GM19023 (cell line): ENCODE measurements around the gene IGDCC3.
A peak's percentile ranks its signal among the peaks of the same experiment; 100 is the strongest.

Experiments
- ATAC-seq: cut with Tn5 transposase; IDR thresholded peaks from one replicate; pipeline ENCODE4 v1.9.1; 2021; ENCODE audit warnings: mild to moderate bottlenecking, moderate library complexity; ENCODE audit not compliant: unreplicated experiment

The IGDCC3 gene

DNA sequence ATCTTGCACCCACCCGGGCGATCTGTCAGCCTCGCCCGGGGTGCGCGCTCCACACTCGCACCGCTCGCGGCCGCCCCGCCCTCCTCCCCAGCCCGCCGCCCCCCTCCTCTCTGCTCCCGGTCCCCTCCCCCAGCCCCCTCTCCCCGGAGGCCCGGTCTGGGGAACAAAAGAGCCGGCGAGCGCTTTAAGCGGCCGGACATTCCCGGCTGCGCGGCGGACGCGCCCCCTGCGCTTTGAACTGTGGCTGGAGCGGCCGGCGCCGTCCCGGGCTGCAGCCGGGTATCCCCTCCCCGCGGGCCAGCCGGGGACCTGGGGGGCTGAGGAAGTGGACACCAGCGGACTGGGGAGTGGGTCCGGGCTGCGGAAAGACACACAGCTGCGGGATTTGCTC, at the start of gene IGDCC3:
TSS of gene IGDCC3 (minus strand) at position 27 of the 391 bp plus-strand sequence. CDS start 214 bp downstream, outside the sequence.
- no peak for ATAC-seq

DNA sequence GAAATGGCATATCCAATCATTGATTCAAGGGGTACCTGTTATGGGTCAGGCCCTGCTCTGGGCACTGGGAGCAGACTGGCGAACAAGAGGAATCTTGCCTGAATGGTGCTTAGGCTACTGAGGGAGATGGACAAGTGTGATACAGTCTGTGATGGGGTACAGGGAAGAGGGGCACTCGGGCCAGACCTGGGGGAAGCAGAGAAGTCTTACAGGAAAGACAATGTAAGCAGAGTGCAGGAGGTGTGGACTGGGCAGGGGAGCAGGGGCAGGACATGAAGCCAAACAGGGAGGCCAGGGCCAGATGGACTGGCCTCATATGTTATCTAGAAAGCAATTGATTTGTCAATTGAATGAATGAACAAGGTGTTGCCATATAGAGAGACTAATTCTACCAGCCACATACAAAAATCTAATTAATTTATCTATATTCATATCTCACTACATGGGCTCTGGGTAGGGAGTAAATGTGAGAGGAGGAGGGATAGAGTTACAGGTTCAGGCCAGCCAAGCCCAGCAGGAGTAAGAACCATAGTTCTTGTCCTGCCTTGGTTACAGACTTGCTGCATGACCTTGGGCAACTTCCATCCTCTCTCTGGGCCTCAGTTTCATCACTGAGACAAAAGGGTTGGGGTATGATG, 48.5 kb upstream of the IGDCC3 start:
- no peak for ATAC-seq

DNA sequence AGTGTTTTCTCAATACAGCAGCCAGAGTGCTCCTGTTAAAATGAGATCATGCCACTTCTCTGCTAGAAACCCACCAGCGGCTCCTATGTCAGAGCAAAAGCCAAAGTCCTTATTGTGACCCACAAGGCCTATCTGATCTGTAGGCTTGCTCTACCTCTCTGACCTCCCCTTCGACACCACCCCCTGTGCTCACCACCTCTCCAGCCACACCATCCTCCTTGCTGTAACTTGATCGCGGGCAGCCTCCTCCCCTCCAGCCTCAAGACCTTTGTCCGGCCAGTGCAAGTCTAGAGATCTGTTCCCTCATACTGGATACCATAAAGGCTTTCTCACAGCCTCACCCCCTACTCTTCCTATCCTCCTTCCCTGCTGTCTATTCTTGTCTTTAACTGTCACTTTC, 46.9 kb upstream of the IGDCC3 start:
- no peak for ATAC-seq

DNA sequence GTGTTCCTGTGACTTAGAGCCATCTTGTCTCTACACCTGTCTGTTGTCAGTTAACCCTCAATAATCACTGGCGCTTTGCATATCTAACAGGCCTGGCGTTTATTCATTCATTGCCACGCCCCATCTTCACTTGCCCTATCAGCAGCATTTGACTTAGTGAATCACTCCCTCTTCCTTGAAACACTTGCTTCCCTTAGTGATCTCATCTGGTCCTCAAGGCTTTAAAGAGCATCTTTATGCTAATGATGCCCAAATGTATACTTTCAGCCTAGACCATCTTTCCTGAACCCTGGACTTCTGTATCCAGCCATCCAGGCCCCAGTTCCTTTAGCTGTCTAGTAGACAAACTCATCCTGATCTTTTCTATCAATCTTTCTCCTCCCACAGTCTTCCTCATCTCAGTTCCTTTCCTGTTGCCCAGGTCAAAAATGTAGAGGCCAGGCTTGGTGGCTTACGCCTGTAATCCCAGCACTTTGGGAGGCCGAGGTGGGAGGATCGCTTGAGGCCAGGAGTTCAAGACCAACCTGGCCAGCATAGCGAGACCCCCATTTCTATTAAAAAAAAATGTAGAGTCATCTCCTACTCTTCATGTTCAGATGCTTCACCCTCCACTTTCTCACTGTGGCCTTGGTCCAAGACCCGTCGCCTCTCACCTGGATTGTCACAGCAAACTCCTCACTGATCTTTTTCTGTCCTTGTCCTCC, 46.3 kb upstream of the IGDCC3 start:
- ATAC-seq = no peak

DNA sequence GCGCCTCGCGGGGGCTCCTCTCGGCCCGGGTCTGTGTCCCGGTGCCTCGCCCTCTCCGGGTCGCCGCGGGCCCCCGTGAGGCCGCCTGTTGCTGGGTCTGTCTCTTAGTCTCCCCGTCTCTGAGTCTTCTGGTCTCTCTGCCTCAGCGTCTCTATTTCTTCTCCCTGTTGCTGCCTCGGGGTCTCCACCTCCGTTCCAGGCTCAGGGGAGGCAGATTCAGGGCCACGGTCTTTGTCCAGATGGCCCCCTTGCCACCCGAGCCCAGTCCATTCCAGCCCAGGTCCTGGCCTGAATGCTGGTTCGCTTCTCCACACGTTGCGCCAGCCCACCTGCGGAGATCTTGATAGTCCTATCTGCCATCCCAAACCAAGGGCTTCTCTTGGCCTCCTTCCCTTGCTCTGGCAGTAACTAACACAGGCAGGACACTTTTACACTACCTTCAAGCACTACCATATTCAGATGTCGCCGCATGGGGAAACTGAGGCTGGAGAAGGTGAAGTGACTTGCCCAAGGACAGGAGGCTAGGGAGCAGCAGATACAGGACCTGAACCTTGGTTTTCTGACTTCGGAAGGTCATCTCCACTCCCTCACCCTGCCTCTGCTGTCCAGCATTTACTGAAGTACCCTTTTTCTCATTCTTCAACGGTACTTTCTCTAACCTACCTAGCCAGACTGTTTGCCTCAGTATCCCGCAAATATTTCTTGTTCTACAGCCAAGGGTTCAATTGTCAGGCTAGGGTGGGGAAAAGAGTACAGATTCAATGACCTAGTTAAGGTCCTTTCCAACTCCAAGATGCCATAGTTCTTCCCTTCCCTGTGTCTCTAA, 45.6 kb upstream of the IGDCC3 start:
- ATAC-seq = no peak

DNA sequence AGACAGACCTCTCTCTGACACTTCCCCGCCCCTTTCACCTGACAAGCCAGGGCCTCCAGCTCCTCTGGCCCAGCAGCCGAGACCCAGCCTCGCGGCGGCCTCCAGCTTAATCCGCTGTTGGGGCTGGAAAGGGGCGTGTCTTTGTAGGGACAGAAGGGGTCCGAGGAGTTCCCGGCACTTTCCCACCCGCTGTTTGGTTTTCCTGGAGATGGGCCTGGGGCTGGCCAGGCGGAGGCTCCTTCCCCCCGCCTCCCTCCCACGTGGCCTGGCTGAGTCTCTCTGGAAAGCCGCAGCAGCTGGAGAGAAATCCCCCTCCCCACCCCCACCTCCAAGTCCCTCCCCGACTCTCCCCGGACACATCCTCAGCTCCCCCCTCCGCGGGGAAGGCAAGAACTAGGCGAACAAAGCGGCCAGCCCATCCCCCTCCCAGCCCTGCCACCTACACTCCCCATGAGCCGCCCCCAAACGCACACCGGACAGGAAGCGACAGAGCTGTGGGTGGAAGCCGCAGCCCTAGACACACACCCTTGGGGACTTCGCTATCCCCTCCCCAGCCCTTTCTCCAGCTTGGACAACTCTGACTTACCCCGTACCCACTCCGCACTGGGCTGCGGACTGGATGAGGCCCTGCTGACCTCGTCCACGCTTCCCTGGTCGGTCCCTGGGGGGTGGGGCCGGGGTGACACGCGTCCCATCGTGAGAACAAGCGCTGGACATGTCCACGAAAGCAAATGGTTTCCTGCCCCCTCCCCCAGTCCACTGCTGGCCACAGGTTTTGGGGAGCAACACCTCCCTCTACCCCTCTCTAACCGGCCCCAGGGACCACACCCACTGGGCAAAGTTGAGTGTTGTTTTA, 43.8 kb upstream of the IGDCC3 start:
- ATAC-seq = peak; percentile 65

DNA sequence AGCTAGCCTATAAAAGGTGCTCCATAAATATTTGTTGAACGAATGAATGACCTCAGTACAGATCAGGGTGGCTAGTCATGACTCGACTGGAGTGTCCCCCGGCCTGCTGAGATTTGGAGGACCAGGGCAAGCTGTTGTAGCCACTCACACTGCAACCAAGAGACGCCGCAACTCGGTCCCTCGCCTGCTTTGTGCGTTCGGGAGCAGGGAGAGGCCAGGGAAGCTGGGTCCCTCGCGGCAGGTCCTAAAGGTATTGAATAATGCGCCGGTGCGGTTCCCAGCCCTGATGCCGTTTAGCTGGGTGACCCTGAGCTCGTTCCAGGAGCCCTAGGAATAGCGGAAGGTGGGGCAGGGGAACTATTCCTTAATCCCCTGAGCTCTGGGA, 43.2 kb upstream of the IGDCC3 start:
- no peak for ATAC-seq

DNA sequence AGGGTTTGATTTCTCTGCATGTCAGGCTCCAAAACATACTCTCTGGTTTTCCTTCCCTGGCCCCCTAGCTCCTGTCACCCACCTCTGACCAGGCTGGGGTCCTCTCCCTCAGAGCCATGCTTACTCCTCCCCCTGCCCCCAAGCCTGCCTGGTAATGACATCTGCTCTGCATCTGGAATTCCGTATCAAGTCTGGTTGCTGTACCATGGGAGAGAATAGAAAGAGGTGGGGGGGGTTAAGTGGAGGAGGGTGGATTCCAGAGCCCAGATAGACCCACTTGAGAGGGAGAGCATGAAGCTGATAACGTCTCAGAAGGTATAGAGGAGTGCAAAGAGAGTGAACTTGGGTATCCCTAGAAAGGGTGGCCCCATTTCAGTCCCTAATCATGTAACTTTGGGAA, 40.8 kb upstream of the IGDCC3 start:
- no peak for ATAC-seq

DNA sequence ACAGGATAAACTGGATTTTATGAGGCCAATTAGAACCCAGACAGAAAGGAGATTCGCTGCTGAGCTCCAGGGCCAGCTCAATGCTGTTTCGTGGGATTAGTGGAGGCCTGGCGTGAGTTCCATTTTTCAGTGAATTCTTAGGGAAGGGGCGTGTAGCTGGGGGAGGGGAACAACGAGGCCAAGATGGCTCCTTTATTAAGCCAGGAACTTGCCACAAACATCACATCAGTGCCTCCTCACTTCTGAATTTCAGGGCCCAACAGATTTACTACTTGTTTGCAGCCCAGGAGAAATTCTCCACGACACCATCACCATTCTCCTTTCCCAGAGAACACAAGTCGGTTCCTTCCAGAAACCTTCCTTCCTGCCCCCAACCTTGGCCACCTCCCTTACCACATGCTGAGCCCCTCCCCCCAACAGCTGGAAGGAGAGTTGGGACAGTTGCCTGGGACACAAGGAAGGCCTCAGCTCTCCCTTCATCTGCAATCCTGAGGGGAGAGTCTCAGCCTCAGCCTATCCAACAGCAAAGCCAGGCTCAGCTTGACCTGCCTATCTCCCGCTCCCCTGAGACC, 39.1 kb upstream of the IGDCC3 start:
- no peak for ATAC-seq

DNA sequence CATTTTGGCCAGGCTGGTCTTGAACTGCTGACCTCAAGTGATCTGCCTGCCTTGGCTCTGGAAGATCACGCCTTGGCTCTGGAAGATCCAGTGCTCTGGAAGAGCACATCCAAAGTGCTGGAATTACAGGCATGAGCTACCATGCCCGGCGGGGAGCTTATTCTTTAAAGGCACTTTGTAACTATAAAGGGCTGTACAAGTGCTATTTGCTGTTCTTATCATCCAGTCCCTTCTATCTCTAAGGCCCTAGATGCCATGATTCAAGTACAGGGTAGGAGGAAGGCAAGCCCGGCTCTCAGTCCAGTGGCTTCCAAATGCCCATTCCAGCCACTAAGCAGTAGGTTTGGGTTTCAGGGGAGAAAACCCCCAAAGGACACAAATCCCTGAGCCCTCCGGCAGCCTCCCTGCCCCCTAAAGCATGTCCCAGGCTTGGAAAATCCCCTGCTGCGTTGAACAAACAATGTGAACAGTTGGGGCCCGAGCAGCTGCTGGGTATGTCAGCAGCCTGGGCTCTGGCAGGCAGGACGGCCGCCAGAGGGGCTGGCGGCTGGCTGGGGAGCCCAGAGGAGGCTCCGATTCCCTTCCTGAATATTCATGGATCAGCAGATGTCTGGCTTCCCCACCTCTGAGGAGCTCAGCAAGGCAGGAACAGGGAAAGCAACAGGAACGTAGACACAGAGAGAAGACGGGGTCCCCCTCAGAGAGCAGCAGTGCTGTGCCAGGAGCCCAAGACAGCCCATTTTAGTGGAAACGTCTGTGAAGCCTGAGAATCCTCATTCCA, 37.2 kb upstream of the IGDCC3 start:
- no peak for ATAC-seq

DNA sequence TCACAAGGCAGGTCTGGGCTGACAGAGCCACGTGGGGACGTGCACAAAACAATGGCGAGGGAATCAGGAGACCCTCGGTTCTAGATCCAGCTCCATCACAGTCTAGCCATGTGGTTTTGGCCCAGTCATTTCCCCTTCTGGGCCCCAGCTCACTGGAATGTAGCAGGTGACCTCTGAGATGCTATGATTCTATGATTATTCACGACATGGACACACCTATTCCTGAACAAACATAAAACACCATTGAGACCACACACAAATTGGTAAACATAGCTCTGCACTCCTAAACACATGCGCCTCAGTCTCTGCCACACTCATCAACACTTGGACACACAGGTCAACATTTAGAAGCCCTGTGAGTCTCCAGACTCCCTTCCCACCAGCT, 36.0 kb upstream of the IGDCC3 start:
- ATAC-seq = no peak

DNA sequence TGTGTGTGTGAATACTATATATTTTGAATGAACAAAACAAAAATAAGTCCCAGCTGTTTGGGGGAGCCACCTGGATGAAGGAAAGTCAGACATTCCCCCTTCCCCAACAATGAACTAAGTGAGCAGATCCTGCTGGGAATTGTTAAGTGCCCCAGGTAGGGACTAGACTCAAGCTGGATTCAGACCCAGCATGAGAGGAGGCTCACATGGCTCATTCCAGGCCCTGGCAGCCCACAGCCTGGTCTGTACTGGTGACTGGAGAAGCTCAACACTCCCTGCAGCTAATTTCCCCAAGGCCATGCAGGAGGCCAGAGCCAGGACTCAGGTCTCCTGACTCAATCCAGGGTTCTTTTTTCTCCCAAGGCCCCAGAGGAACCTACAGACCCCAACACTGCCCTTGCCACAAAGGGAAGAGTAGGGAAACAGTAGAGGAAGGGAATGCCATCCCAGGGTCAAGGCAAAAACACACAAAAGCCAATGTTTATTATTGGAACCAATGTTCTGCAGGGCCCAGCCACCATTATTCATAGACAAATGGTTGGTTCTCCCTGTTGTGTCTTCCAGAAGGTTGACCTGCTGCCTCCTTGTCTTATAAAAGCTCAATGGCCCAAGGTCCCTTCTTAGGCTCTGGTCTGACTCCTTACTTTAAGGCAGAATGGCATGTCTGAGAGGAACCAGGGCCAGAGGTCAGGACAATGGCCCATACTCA, 35.4 kb upstream of the IGDCC3 start:
- no peak for ATAC-seq

DNA sequence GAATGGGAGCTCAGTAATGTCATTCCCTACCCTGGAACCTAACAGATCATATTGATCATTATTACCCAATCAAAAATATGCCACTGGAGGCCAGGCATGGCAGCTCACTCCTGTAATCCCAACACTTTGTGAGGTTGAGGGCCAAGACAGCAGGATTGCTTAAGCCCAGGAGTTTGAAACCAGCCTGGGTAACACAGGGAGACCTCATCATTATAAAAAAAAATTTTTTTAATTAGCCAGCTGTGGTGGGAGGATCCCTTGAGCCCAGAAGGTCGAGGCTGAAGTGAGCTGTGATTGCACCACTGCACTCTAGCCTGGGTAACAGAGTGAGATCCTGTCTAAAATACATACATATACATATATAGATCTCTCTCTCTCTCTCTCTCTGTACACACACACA, 34.8 kb upstream of the IGDCC3 start:
- ATAC-seq = no peak

DNA sequence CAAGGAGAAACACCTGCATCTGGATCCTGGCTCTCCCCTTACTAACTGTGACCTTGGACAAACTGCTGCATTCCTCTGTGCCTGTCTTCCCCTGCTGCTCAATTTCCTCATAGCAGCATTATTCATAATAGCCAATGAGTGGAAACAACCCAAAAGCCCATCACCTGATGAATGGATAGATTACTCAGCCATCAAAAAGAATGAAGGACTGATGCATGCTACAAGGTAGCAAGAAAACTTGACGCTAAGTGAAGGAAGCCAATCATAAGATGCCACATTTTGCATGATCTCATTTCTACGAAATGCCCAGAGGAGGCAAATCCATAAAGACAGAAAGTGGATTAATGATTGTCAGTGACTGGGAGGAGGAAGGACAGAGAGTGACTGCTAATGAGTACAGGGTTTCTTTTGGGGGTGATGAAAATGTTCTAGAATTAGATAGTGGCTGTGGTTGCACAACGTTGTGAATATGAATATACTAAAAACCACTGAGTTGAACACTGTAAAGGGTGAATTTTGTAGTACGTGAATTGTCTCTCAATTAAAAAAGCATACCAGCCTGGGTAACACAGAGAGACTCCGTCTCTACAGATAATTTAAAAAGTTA, 33.8 kb upstream of the IGDCC3 start:
- no peak for ATAC-seq

DNA sequence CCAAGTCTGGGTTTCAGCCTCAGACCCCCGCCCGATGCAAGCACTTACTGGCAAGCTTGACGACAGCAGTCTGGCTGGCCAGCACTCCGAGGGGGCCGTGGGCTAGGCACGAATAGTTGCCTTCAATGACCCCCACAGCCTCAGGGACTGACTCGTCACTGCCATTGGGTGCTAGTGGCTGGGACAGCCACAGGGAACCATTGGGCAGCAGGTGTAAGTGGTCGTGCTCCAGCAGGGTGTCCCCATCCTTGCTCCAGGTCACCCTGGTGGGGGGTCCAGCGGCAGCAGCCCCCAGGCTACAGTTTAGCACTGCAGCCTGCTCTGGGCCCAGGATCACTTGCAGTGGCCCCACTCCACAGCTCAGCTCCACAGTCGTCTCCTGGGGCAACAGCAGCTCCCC, 33.2 kb upstream of the IGDCC3 start:
- no peak for ATAC-seq

DNA sequence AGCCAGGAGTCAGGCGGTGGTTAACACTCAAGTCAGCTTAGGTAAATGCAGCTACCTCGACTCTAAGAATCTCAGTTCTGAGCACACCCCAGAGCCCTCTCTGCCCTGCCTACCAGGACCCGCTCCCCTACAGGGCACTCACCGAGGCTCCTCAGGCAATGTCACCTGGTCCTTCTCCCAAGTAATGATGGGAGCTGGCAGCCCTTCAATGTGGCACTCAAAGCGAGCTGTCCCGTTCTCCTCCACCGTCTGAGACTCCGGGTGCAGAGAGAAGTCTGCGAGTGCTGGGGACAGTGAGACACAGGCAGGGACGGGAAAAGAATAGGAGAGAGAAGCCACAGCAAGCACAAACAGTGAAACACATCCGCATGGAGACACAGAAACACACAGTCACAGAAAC, 32.2 kb upstream of the IGDCC3 start:
- ATAC-seq = peak; percentile 5

DNA sequence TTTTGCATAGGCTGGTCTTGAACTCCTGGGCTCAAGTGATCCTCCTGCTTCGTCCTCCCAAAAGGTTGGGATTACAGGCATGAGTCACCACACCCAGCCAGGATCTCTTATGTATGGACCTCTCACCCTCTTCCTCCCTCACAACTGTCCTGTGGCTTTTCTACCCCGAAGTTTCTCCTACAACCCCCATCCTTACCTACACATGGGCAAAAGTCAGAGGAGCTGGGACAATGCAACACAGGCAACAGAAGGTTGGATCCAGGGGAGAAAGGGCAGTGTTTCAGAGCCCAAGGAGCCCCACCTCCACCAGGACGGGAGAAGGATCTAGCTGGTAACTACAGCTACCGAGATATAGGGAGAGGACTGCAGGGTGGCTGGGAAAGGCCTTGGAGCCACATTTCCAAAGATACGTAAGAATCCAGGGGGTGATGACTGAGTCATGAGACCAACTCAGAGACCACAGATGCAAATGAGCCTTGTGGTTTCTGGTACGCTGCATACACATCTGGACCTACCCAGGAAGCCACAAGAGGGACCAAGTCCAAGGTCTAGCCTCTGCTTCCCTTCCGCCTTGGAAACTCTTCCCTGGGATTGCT, 31.3 kb upstream of the IGDCC3 start:
- ATAC-seq = peak; percentile 68

DNA sequence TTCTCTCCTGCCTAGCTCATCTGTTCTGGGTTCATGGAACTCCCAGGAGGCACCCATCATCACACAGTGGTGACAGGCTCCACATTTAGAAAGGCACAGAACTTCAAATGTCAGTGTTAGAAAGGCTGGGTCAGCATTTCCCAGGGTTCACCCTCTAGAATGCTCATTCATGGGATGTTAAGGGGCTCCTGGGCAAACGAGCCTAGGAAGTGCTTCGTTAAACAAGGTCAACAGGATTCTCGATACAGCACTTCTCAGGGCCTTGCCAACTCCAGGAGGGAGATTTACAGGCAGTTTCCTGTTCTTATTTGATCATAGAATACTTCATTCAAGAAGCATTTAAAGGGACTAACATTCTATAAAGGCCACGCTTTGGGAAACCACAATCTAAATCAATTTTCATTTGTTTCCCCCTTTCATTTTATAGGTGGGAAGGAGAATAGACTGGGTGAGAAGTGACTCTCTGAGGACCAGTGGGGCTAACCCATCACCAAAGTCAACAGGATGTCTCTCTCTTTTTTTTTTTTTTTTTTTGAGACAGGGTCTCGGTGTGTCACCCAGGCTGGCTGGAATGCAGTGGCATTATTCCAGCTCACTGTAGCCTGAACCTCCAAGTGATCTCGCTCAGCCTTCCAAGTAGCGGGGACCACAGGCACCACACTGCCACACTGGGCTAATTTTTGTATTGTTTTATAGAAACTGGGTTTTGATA, 30.7 kb upstream of the IGDCC3 start:
- no peak for ATAC-seq
